Endothelial cell of umbilical vein (primary cell): ENCODE results near the gene LHFPL2. TPM values are rescaled to one million over a fixed set of nuclear protein-coding genes. Genes with fewer than 3 reads are reported as not detected.

Experiments used
- BruUV-seq: library from RNA; stranded (reverse); fragments of 400-500 nt; replicated peaks from 2 replicates; lab custom pipeline; 2021; lab: Mats Ljungman, UMichigan
- CTCF ChIA-PET: fragments of 300-600, 350-600 bp; sonication (Branson Sonifier 250); formaldehyde crosslinking; loops from one replicate; lab custom pipeline; 2021; ENCODE audit warnings: antibody characterized with exemption, inconsistent platforms; lab: Charles Lee
- POLR2A ChIA-PET: fragments of 300-600, 350-600 bp; sonication (Branson Sonifier 250); formaldehyde crosslinking; loops from one replicate; lab custom pipeline; 2021; ENCODE audit warnings: antibody characterized with exemption, inconsistent platforms; lab: Charles Lee
- DNase-seq: peaks from one replicate; pipeline ENCODE4 v3.0.0-alpha.2; 2011; ENCODE audit warnings: low read depth, low spot score
- FAIRE-seq: peaks from 2 replicates; lab custom pipeline; 2011; peaks lifted over from hg19 to GRCh38; lab: Jason Lieb, UNC
- H2AFZ ChIP-seq: 2 replicates; pipeline ENCODE4 v1.6.0; 2012; ENCODE audit warnings: low read depth, low read length, control low read depth, inconsistent platforms
- H3K27ac ChIP-seq: 2 replicates; pipeline ENCODE4 v1.5.1; 2011; ENCODE audit warnings: low read depth, mild to moderate bottlenecking, control low read depth, low read length, moderate library complexity; ENCODE audit not compliant: insufficient read depth
- H3K27me3 ChIP-seq, 2 experiments: 2 replicates each; pipeline versions ENCODE4 v1.6.0 to v1.6.1; 2011; ENCODE audit warnings: low read length in 2 of 2, mixed read lengths in 1 of 2; ENCODE audit not compliant: control insufficient read depth in 2 of 2, insufficient read depth in 2 of 2
- H3K36me3 ChIP-seq, 2 experiments: 2 replicates in 1 of 2; 3 replicates in 1 of 2; pipeline ENCODE4 v1.5.1; 2011; ENCODE audit warnings: low read length in 2 of 2, mild to moderate bottlenecking in 1 of 2, moderate library complexity in 1 of 2; ENCODE audit not compliant: control insufficient read depth in 2 of 2, insufficient read depth in 2 of 2; ENCODE audit errors: extremely low read depth in 1 of 2
- H3K4me1 ChIP-seq: 3 replicates; pipeline ENCODE4 v1.5.1; 2011; ENCODE audit warnings: mild to moderate bottlenecking, low read length; ENCODE audit not compliant: control insufficient read depth, insufficient read depth; ENCODE audit errors: extremely low read depth
- H3K4me2 ChIP-seq: 2 replicates; pipeline ENCODE4 v1.6.1; 2011; ENCODE audit warnings: low read length, control low read depth, mixed read lengths; ENCODE audit not compliant: insufficient read depth
- H3K4me3 ChIP-seq, 3 experiments: fragments of 200-600 bp in 1 of 3; sonication (generic), shearing (Covaris generic) in 1 of 3; replicated peaks in 1 of 3; 2 replicates each; pipeline ENCODE4 v1.5.1; 2011 to 2016; ENCODE audit warnings: control low read depth in 3 of 3, low read length in 3 of 3, mild to moderate bottlenecking in 2 of 3, inconsistent platforms in 1 of 3, low read depth in 1 of 3, moderate library complexity in 1 of 3; ENCODE audit not compliant: insufficient read depth in 1 of 3
- H3K79me2 ChIP-seq: 2 replicates; pipeline ENCODE4 v1.6.0; 2012; ENCODE audit warnings: low read length, inconsistent platforms; ENCODE audit not compliant: control insufficient read depth, insufficient read depth
- H3K9ac ChIP-seq: replicated peaks from 2 replicates; pipeline ENCODE3; 2011; ENCODE audit warnings: low read length, control low read depth; ENCODE audit not compliant: insufficient read depth; ENCODE audit errors: extremely low read depth
- H3K9me1 ChIP-seq: replicated peaks from 3 replicates; pipeline ENCODE4 v1.6.0; 2011; ENCODE audit warnings: mild to moderate bottlenecking, low read length; ENCODE audit not compliant: control insufficient read depth, insufficient read depth; ENCODE audit errors: extremely low read depth
- H3K9me3 ChIP-seq: replicated peaks from 2 replicates; pipeline ENCODE4 v1.5.1; 2012; ENCODE audit warnings: low read length, inconsistent platforms; ENCODE audit not compliant: control insufficient read depth, insufficient read depth
- H4K20me1 ChIP-seq: replicated peaks from 2 replicates; pipeline ENCODE3; 2011; ENCODE audit warnings: mild to moderate bottlenecking, low read length; ENCODE audit not compliant: control insufficient read depth, insufficient read depth; ENCODE audit errors: extremely low read depth
- CTCF ChIP-seq, 2 donors: IDR thresholded peaks; 1 replicate in 1 of 2; 2 replicates in 1 of 2; pipeline ENCODE4 v1.5.1; 2011; ENCODE audit warnings: low read length in 2 of 2, mild to moderate bottlenecking in 2 of 2, moderate library complexity in 2 of 2, control low read depth in 1 of 2, inconsistent platforms in 1 of 2, low read depth in 1 of 2; ENCODE audit not compliant: insufficient read depth in 1 of 2; ENCODE audit errors: extremely low read depth in 1 of 2
- EZH2 ChIP-seq: IDR thresholded peaks from 2 replicates; pipeline ENCODE4 v1.6.1; 2012; ENCODE audit warnings: borderline replicate concordance, low read depth, mild to moderate bottlenecking, moderate library complexity, low read length, inconsistent platforms; ENCODE audit not compliant: severe bottlenecking
- FOS ChIP-seq: IDR thresholded peaks from 2 replicates; pipeline ENCODE4 v1.6.1; 2011; ENCODE audit warnings: mild to moderate bottlenecking, low read length, moderate library complexity, borderline replicate concordance; ENCODE audit not compliant: insufficient read depth
- GATA2 ChIP-seq: IDR thresholded peaks from 2 replicates; pipeline ENCODE4 v1.7.0; 2011; ENCODE audit warnings: low read depth, mild to moderate bottlenecking, moderate library complexity, mixed read lengths, low read length; ENCODE audit not compliant: insufficient read length, insufficient read depth
- JUN ChIP-seq: IDR thresholded peaks from 2 replicates; pipeline ENCODE4 v1.6.1; 2011; ENCODE audit warnings: borderline replicate concordance, low read depth; ENCODE audit not compliant: insufficient read length, insufficient read depth
- MYC ChIP-seq: IDR thresholded peaks from one replicate; pipeline ENCODE4 v1.6.1; 2011; ENCODE audit warnings: mild to moderate bottlenecking, low read depth, low read length
- POLR2A ChIP-seq: IDR thresholded peaks from 2 replicates; pipeline ENCODE4 v1.6.1; 2012; ENCODE audit warnings: low read depth, mild to moderate bottlenecking, control low read depth, low read length
- POLR2AphosphoS5 ChIP-seq: IDR thresholded peaks from 2 replicates; pipeline ENCODE4 v1.6.1; 2012; ENCODE audit warnings: low read depth, mild to moderate bottlenecking, control low read depth, low read length, moderate library complexity; ENCODE audit not compliant: insufficient read depth
- dilution Hi-C: fragments of 300-500 bp; cut with MboI; formaldehyde crosslinking; loops from one replicate; pipeline ENCODE4 v1.15.0; 2019; ENCODE audit warnings: low sequenced_read_pairs; ENCODE audit not compliant: extremely low pct_ligation_motif_present
- intact Hi-C: fragments of 100-400 bp; cut with micrococcal nuclease; formaldehyde crosslinking; loops from one replicate; pipeline ENCODE4 v1.10.0; 2022
- polyA plus RNA-seq, 4 experiments: library from polyadenylated mRNA; depleted of rRNA in 3 of 4; stranded (reverse) in 3 of 4; unstranded in 1 of 4; fragments of >200 nt; gene quantifications; 2 replicates each; pipeline versions ENCODE4 v1.2.1 to v1.2.3, GENCODE V29; 2011 to 2012; ENCODE audit warnings: missing spikeins in 1 of 4
- total RNA-seq: library from RNA; stranded (reverse); gene quantifications from 2 replicates; pipeline ENCODE4 v1.2.3, GENCODE V29; 2021
- TF ChIP-seq, protein P1 (sequence below): IDR thresholded peaks from 2 replicates; pipeline ENCODE4 v1.6.1; 2011; ENCODE audit not compliant: insufficient read depth, insufficient read length

The LHFPL2 gene
- total and polyA plus RNA-seq, 2 donors (not counting 3 experiments of a cell fraction or from before 2014, with no cell fraction given) = 9.6 to 36.3 TPM

DNA sequence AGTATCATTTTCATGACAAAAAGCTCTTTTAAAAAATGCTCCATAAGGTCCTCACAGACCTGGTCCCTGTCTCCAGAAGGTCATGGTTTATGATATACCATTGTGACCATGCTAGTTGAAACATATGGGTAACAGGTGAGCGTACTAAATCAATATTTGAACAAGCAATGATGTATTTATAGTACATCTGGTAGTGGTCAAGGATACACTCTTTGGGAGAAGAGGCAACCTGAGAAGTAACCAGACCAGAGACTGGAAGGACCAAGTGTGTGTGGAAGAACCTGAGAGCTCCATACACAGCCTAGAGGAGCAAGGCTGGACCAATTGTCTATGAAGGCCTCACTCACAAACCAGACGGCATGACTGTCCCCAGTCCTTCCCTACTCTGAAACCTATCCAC is 55.1 kb downstream of the LHFPL2 start:
- Histone ChIP-seq H3K4me1 (peaks cover 60% of the 10 kb centered on the region), H3K79me2 (peaks cover 28% of the 10 kb centered on the region), H4K20me1 (no peaks in the 10 kb centered on the region), H3K9me3 (no peaks in the 10 kb centered on the region), H3K9me1 (no peaks in the 10 kb centered on the region), H3K36me3 (no peaks in the 10 kb centered on the region), H2AFZ (no peak overlapping the region), H3K4me2 (no peak overlapping the region), H3K27me3 (no peaks in the 10 kb centered on the region), H3K27ac (no peak overlapping the region), H3K9ac (no peak overlapping the region), H3K4me3 (no peak overlapping the region)
- DNase-seq (no peak), FAIRE-seq (no peak)
- no TSS peak for BruUV-seq
- POLR2A ChIA-PET = no interaction called here
- intact Hi-C loops (no loop called here), dilution Hi-C loops (no loop called here)
- CTCF ChIA-PET = interaction anchor here (1.1 kb wide), 1 partner anchor 126 kb away, joined by 4 read pairs; no protein-coding TSS in a partner anchor
- no peak for TF ChIP-seq GATA2
- no peak for TF ChIP-seq EZH2
- TF ChIP-seq CTCF (IDR thresholded peaks at IDR 0.05; ENCODE audit: extremely low read depth in 1 of 2, insufficient read depth in 1 of 2, low read depth in 1 of 2, low read length in 2 of 2) = no peak
- TF ChIP-seq FOS = no peak
- no peak for TF ChIP-seq MYC
- no peak for TF ChIP-seq POLR2AphosphoS5
- TF ChIP-seq, protein P1, sequence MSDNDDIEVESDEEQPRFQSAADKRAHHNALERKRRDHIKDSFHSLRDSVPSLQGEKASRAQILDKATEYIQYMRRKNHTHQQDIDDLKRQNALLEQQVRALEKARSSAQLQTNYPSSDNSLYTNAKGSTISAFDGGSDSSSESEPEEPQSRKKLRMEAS = no peak
- no peak for TF ChIP-seq POLR2A
- TF ChIP-seq JUN = no peak
